Bronchial epithelial cell (primary cell): Measurements from ENCODE around the gene IL19. TPM values are rescaled to one million over a fixed set of nuclear protein-coding genes. Genes with fewer than 3 reads are reported as not detected.

Experiments used
- DNase-seq: peaks from one replicate; pipeline ENCODE4 v3.0.0-alpha.2; 2010; ENCODE audit warnings: low read depth
- FAIRE-seq: peaks from 2 replicates; lab custom pipeline; 2011; peaks lifted over from hg19 to GRCh38; lab: Jason Lieb, UNC
- H3K27me3 ChIP-seq: 2 replicates; pipeline ENCODE4 v1.5.1; 2011; ENCODE audit warnings: low read length; ENCODE audit not compliant: control insufficient read depth, insufficient read depth
- H3K36me3 ChIP-seq: 2 replicates; pipeline ENCODE4 v1.5.1; 2011; ENCODE audit warnings: low read length; ENCODE audit not compliant: control insufficient read depth, insufficient read depth
- H3K4me3 ChIP-seq: 2 replicates; pipeline ENCODE4 v1.5.1; 2011; ENCODE audit warnings: mild to moderate bottlenecking, low read depth, low read length, control low read depth
- total RNA-seq: library from RNA; depleted of rRNA; stranded (reverse); fragments of >200 nt; gene quantifications from 2 replicates; pipeline ENCODE4 v1.2.1, GENCODE V29; 2014
- TF ChIP-seq, protein P1 (sequence below): IDR thresholded peaks from 2 replicates; pipeline ENCODE4 v1.5.1; 2011; ENCODE audit warnings: mild to moderate bottlenecking, moderate library complexity, low read length, control low read depth, inconsistent platforms; ENCODE audit not compliant: insufficient read depth, severe bottlenecking

Gene IL19
- total RNA-seq, 1 donor from 2014 or later = not detected

GRCh38 chr1:206859082-206859521 lies 88.5 kb downstream of the IL19 start:
- Histone ChIP-seq H3K36me3 (no peaks in the 10 kb centered on the region), H3K27me3 (no peaks in the 10 kb centered on the region), H3K4me3 (no peak overlapping the region)
- no peak for FAIRE-seq
- DNase-seq = peak; percentile 83
- TF ChIP-seq, protein P1, sequence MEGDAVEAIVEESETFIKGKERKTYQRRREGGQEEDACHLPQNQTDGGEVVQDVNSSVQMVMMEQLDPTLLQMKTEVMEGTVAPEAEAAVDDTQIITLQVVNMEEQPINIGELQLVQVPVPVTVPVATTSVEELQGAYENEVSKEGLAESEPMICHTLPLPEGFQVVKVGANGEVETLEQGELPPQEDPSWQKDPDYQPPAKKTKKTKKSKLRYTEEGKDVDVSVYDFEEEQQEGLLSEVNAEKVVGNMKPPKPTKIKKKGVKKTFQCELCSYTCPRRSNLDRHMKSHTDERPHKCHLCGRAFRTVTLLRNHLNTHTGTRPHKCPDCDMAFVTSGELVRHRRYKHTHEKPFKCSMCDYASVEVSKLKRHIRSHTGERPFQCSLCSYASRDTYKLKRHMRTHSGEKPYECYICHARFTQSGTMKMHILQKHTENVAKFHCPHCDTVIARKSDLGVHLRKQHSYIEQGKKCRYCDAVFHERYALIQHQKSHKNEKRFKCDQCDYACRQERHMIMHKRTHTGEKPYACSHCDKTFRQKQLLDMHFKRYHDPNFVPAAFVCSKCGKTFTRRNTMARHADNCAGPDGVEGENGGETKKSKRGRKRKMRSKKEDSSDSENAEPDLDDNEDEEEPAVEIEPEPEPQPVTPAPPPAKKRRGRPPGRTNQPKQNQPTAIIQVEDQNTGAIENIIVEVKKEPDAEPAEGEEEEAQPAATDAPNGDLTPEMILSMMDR = no peak

- H3K36me3 ChIP-seq = no peaks in the 10 kb centered on the region
- H3K4me3 ChIP-seq = no peak overlapping the region
- H3K27me3 ChIP-seq = no peaks in the 10 kb centered on the region
- TF ChIP-seq, protein P1 = no peak
- DNase-seq = no peak
- FAIRE-seq = no peak
These were observed 89.6 kb downstream of the IL19 start for GRCh38 chr1:206860165-206860564.

- no peaks in the 10 kb centered on the region for H3K27me3 ChIP-seq
- DNase-seq (peak; percentile 35), FAIRE-seq (no peak)
- no peak overlapping the region for H3K4me3 ChIP-seq
- no peaks in the 10 kb centered on the region for H3K36me3 ChIP-seq
- TF ChIP-seq, protein P1 = no peak
These were observed 92.7 kb downstream of the IL19 start for GRCh38 chr1:206863266-206863665.

DNA sequence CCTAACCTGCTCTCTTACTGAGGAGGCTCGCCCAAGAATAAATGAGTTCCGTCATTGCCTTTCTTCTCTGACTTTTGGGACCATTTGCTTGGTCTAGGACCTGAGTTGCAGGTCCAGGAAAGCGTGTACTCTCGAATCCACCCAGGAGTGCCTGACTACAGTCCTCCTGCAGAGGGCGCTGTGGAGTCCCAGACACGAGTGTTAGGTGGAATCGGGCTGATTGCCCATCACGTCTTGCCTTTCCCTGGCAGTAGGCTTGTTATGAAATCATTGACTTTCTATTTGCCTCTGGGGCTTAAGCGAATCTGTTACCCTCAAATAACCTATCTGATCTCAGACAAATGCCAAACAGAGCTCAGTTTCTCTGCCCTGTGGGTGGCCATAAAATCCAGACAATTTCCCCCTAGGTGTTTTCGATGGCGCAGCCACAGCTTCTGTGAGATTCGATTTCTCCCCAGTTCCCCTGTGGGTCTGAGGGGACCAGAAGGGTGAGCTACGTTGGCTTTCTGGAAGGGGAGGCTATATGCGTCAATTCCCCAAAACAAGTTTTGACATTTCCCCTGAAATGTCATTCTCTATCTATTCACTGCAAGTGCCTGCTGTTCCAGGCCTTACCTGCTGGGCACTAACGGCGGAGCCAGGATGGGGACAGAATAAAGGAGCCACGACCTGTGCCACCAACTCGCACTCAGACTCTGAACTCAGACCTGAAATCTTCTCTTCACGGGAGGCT lies 94.5 kb downstream of the IL19 start, which contains the start of gene IL20:
Gene IL20, plus strand, starts transcription at position 685 of the 733 bp plus-strand sequence. CDS start 230 bp downstream, outside the sequence.
- TF ChIP-seq, protein P1 = peak; percentile 99
- no peaks in the 10 kb centered on the region for H3K36me3 ChIP-seq
- FAIRE-seq (peak; percentile 84), DNase-seq (peak; percentile 93)
- H3K27me3 ChIP-seq = no peaks in the 10 kb centered on the region
- H3K4me3 ChIP-seq = no peak within 1 kb of the TSS

GRCh38 chr1:206866062-206866461 lies 95.5 kb downstream of the IL19 start:
- H3K27me3 ChIP-seq = no peaks in the 10 kb centered on the region
- H3K36me3 ChIP-seq = no peaks in the 10 kb centered on the region
- DNase-seq = peak; percentile 46
- no peak for FAIRE-seq
- TF ChIP-seq, protein P1 = no peak
- no peak overlapping the region for H3K4me3 ChIP-seq
